ENCODE measurements around the gene MKI67. TPM values are rescaled to one million over a fixed set of nuclear protein-coding genes. Genes with fewer than 3 reads are reported as not detected.

MKI67 gene
- total RNA-seq, 8 experiments from 2014 or later: 0.15 to 51.8 (median 2.4) TPM

Other genes with a start within 250 kb of the MKI67 start
- not detected for gene CLRN3, start 233.5 kb downstream of the MKI67 start, total RNA-seq
- gene PTPRE, start 219.3 kb downstream of the MKI67 start, total RNA-seq: 10 to 100 TPM in 1 of 8 experiments, 1 to 10 TPM in 4, under 1 TPM in 3; 0.09 to 17.6 (median 3.9) TPM